ENCODE measurements around the gene MYO5B.

- TF ChIP-seq POLR2A (IDR thresholded peaks at IDR 0.05) (no peak), POLR2AphosphoS5 (IDR thresholded peaks at IDR 0.05; ENCODE audit: insufficient read depth in 1 of 2, low read depth in 1 of 2) (no peak)
- TF ChIP-seq, protein P1, sequence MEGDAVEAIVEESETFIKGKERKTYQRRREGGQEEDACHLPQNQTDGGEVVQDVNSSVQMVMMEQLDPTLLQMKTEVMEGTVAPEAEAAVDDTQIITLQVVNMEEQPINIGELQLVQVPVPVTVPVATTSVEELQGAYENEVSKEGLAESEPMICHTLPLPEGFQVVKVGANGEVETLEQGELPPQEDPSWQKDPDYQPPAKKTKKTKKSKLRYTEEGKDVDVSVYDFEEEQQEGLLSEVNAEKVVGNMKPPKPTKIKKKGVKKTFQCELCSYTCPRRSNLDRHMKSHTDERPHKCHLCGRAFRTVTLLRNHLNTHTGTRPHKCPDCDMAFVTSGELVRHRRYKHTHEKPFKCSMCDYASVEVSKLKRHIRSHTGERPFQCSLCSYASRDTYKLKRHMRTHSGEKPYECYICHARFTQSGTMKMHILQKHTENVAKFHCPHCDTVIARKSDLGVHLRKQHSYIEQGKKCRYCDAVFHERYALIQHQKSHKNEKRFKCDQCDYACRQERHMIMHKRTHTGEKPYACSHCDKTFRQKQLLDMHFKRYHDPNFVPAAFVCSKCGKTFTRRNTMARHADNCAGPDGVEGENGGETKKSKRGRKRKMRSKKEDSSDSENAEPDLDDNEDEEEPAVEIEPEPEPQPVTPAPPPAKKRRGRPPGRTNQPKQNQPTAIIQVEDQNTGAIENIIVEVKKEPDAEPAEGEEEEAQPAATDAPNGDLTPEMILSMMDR (IDR thresholded peaks at IDR 0.05): no peak
Observed at GRCh38 chr18:49976001-49976400, 218.9 kb downstream of the MYO5B start.
